Nephron progenitor cell (in vitro differentiated cells): Measurements from ENCODE around the gene CMTM6.

Experiments
- DNase-seq: peaks from one replicate; pipeline ENCODE4 v3.0.0; 2021
- H3K27ac Mint-ChIP-seq: 2 replicates; pipeline ENCODE4 v1.8.0; 2021; ENCODE audit warnings: mild to moderate bottlenecking, moderate library complexity, mixed read lengths
- H3K27me3 Mint-ChIP-seq: 2 replicates; pipeline ENCODE4 v1.8.0; 2021; ENCODE audit warnings: mild to moderate bottlenecking, low read depth, mixed read lengths; ENCODE audit not compliant: poor library complexity
- H3K36me3 Mint-ChIP-seq: 2 replicates; pipeline ENCODE4 v1.8.0; 2021; ENCODE audit warnings: low read depth, mixed read lengths
- H3K4me1 Mint-ChIP-seq: 2 replicates; pipeline ENCODE4 v1.8.0; 2021; ENCODE audit warnings: mixed read lengths
- H3K4me3 Mint-ChIP-seq: 2 replicates; pipeline ENCODE4 v1.8.0; 2021; ENCODE audit warnings: mild to moderate bottlenecking, moderate library complexity, mixed read lengths
- H3K9me3 Mint-ChIP-seq: 2 replicates; pipeline ENCODE4 v1.8.0; 2021; ENCODE audit warnings: mild to moderate bottlenecking, moderate library complexity, mixed read lengths
- TF ChIP-seq, protein P1 (sequence below): fragments of 200-600 bp; sonication (generic); IDR thresholded peaks from 2 replicates; pipeline ENCODE4 v1.5.0; 2021; ENCODE audit warnings: antibody characterized with exemption

The CMTM6 gene, protein sequence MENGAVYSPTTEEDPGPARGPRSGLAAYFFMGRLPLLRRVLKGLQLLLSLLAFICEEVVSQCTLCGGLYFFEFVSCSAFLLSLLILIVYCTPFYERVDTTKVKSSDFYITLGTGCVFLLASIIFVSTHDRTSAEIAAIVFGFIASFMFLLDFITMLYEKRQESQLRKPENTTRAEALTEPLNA

DNA sequence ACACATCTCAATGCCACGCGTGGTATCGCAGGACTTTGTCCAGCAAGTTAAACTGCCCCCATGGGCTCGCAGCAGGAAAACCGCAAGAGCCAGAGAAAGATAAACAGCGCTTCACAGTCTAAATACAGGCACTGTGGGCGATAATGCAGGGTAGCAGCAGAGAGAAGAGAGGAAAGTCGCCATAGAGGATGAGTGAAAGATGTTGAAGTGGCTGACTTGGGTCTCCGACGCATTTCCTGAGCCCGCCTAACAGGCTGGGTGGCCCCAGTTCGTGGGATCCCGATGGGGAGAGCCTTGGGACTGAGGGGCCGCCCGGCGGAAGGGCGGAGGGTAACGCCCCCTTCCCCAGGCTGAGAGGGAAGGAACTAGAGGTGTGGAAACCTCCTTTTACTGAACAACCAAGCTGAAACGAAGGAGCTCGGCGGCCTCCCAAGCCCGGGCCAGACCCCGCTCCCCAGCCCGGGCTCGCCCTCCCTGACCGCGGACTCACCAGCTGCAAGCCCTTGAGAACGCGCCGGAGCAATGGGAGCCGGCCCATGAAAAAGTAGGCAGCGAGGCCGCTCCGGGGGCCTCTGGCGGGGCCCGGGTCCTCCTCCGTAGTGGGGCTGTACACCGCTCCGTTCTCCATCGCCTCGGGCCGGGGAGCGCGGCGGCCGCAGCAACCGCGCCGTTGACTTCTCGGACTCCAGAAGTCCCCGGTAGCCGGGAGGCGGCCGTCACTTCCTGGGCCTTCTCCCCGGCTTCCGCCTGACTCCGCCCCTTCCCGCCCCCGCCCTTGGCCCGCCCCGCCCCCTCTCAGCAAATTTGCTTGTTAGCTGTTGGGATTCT lies at the start of gene CMTM6:
CMTM6 (minus strand) TSS at position 735 of the 828 bp plus-strand sequence; CDS start at position 628, 107 bp downstream.
- H3K27me3 Mint-ChIP-seq: peaks cover 5% of the 10 kb centered on the region

DNA sequence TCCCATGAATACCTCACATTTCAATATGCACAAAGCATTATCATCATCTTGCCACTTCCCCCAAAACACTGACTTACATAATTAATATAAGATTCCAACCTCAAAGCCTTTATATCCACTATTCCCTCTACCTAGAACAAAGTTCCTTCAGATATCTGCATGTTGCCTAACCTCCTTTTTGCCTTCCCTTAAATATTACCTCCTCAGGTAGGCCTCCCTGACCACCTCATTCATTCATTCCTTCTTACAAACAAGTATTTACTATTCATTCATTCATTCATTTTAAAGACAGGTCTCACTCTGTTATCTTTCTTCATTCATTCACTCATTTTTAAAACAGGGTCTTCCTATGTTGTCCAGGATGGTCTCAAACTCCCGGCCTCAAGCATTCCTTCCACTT lies 49.4 kb upstream of the CMTM6 start:
- no peaks in the 10 kb centered on the region for H3K9me3 Mint-ChIP-seq
- TF ChIP-seq, protein P1, sequence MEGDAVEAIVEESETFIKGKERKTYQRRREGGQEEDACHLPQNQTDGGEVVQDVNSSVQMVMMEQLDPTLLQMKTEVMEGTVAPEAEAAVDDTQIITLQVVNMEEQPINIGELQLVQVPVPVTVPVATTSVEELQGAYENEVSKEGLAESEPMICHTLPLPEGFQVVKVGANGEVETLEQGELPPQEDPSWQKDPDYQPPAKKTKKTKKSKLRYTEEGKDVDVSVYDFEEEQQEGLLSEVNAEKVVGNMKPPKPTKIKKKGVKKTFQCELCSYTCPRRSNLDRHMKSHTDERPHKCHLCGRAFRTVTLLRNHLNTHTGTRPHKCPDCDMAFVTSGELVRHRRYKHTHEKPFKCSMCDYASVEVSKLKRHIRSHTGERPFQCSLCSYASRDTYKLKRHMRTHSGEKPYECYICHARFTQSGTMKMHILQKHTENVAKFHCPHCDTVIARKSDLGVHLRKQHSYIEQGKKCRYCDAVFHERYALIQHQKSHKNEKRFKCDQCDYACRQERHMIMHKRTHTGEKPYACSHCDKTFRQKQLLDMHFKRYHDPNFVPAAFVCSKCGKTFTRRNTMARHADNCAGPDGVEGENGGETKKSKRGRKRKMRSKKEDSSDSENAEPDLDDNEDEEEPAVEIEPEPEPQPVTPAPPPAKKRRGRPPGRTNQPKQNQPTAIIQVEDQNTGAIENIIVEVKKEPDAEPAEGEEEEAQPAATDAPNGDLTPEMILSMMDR: no peak
- H3K36me3 Mint-ChIP-seq: peaks cover 10% of the 10 kb centered on the region
- no peaks in the 10 kb centered on the region for H3K27me3 Mint-ChIP-seq
- H3K4me1 Mint-ChIP-seq: peaks cover 23% of the 10 kb centered on the region
- peak overlapping the region; percentile 2 for H3K27ac Mint-ChIP-seq
- no peak overlapping the region for H3K4me3 Mint-ChIP-seq
- DNase-seq: no peak

More for the DNA sequence above, at the start of gene CMTM6:
- peak; percentile 82 for DNase-seq
- Mint-ChIP-seq H3K4me1 (peaks cover 41% of the 10 kb centered on the region), H3K4me3 (peak within 1 kb of the TSS; percentile 99), H3K36me3 (peaks cover 9% of the 10 kb centered on the region), H3K9me3 (no peaks in the 10 kb centered on the region), H3K27ac (peak within 1 kb of the TSS; percentile 99)
- TF ChIP-seq, protein P1: no peak

DNA sequence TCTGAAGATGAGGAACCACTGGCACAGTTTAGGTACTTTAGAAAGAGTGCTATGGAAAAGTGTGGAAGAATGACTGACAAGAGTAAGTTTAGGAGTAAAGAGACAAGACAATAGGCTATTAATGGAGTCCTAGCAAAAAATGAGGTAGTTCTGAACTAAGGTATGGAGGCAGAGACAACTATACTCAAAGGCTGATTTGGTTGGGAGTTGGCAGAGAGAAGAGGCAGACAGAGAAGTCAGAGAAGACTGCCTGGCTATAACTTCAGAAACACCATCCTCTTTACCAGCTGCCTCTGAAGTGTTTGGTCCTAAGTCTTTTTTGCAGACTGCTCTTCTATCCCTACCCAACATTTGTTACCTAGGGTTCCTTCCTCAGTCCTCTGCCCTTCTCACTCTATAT lies 48.8 kb upstream of the CMTM6 start:
- Mint-ChIP-seq H3K4me3 (no peak overlapping the region), H3K27ac (peak overlapping the region; percentile 43), H3K27me3 (no peaks in the 10 kb centered on the region), H3K36me3 (peaks cover 13% of the 10 kb centered on the region), H3K9me3 (peaks cover 2% of the 10 kb centered on the region), H3K4me1 (peaks cover 26% of the 10 kb centered on the region)
- DNase-seq: no peak
- TF ChIP-seq, protein P1: no peak

DNA sequence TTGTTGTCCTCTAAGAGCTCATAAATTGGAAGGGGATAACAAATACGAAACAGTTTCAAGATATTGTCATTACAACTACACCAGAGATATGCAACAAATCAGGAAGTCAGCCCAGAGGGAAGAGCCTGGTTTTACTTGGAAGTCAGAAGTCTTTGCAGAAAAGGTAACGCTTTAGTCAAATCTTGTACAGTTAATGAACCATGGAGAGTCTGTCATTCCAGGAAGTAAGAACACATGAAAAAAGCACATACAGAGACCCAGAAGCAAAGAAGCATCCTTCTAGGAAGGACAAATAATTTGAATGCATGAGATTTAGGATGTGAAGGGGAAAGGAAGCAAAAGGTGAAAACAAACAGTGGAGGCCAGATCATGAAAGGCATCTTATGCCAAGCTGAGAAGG lies 48.4 kb upstream of the CMTM6 start:
- Mint-ChIP-seq H3K27me3 (no peaks in the 10 kb centered on the region), H3K36me3 (peaks cover 17% of the 10 kb centered on the region), H3K27ac (peak overlapping the region; percentile 43), H3K4me3 (no peak overlapping the region), H3K4me1 (peaks cover 28% of the 10 kb centered on the region), H3K9me3 (peaks cover 3% of the 10 kb centered on the region)
- DNase-seq: no peak
- TF ChIP-seq, protein P1: no peak

DNA sequence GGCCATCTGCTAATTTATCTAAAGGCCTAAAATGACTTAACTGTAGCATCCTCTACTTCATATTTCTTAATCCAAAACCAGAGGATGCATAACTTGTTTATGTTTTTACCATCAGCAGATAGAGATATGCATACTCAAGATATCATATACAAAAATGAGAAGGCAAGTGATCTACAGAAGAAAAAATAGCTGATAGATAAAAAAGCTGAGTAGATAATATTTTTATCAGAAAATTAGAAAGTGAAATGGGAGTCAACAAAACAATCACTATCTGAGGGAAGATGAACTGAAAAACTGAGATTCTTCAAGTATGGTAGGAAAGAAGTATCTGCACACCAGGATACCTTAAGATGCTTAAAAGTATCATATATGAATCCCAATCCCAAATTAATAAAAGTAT lies 42.7 kb upstream of the CMTM6 start:
- H3K27me3 Mint-ChIP-seq: peaks cover 4% of the 10 kb centered on the region
- peaks cover 59% of the 10 kb centered on the region for H3K36me3 Mint-ChIP-seq

More for the DNA sequence above, 42.7 kb upstream of the CMTM6 start:
- Mint-ChIP-seq H3K4me1 (peaks cover 9% of the 10 kb centered on the region), H3K4me3 (no peak overlapping the region), H3K9me3 (peaks cover 3% of the 10 kb centered on the region), H3K27ac (no peak overlapping the region)
- TF ChIP-seq, protein P1: no peak
- no peak for DNase-seq
